Regular cardiac myocyte (primary cell): ENCODE data around the gene COQ8A. TPM values are rescaled to one million over a fixed set of nuclear protein-coding genes. Genes with fewer than 3 reads are reported as not detected.

ENCODE experiments used
- total RNA-seq: library from RNA; depleted of rRNA; stranded (reverse); fragments of >200 nt; gene quantifications from 2 replicates; pipeline ENCODE4 v1.2.3, GENCODE V29; 2014

COQ8A gene
- total RNA-seq, result 5.9 and 13.5 TPM in 2 replicates

GRCh38 chr1:226940029-226940805, at the start of gene COQ8A:
COQ8A (plus strand) TSS chr1:226940294; CDS start chr1:226961386, 21,092 bp downstream.

Other genes starting within 250 kb of the COQ8A start
- 6.7 and 9.9 TPM in 2 replicates for gene ITPKB, start 201.0 kb upstream of the COQ8A start, total RNA-seq
- gene PSEN2, start 69.7 kb upstream of the COQ8A start, total RNA-seq, result 14.6 and 25.1 TPM in 2 replicates